ENCODE data around the gene PRM2.
A peak's percentile ranks its signal among the peaks of the same experiment; 100 is the strongest.

Gene PRM2

GRCh38 chr16:11256661-11257130 is 19.6 kb downstream of the PRM2 start:
- H3K4me3 ChIP-seq (ENCODE audit: insufficient read depth, low read length, poor library complexity, severe bottlenecking) = peak overlapping the region; percentile 74
- H4K20me1 ChIP-seq (ENCODE audit: low read depth, low read length) = no peaks in the 10 kb centered on the region
- H3K36me3 ChIP-seq (ENCODE audit: low read length) = no peaks in the 10 kb centered on the region
- no peak overlapping the region for H3K27ac ChIP-seq (ENCODE audit: low read depth, low read length)
- peak overlapping the region; percentile 65 for H3K9ac ChIP-seq (ENCODE audit: low read length)
- H3F3A ChIP-seq (ENCODE audit: insufficient read depth) = peaks cover 13% of the 10 kb centered on the region
- no peaks in the 10 kb centered on the region for H3K9me2 ChIP-seq (replicated peaks; ENCODE audit: insufficient read depth, low read length)
- no peak overlapping the region for H2AFZ ChIP-seq (ENCODE audit: low read depth, low read length, severe bottlenecking)
- no peak for TF ChIP-seq EZH2phosphoT487 (conservative IDR thresholded peaks at IDR 0.05; ENCODE audit: low read length)
- TF ChIP-seq, protein P1, sequence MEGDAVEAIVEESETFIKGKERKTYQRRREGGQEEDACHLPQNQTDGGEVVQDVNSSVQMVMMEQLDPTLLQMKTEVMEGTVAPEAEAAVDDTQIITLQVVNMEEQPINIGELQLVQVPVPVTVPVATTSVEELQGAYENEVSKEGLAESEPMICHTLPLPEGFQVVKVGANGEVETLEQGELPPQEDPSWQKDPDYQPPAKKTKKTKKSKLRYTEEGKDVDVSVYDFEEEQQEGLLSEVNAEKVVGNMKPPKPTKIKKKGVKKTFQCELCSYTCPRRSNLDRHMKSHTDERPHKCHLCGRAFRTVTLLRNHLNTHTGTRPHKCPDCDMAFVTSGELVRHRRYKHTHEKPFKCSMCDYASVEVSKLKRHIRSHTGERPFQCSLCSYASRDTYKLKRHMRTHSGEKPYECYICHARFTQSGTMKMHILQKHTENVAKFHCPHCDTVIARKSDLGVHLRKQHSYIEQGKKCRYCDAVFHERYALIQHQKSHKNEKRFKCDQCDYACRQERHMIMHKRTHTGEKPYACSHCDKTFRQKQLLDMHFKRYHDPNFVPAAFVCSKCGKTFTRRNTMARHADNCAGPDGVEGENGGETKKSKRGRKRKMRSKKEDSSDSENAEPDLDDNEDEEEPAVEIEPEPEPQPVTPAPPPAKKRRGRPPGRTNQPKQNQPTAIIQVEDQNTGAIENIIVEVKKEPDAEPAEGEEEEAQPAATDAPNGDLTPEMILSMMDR (IDR thresholded peaks at IDR 0.05; ENCODE audit: insufficient read depth, low read length, poor library complexity, severe bottlenecking) = no peak
- H3K9me3 ChIP-seq (ENCODE audit: insufficient read depth, low read length) = no peaks in the 10 kb centered on the region
- peak overlapping the region; percentile 80 for H3K4me2 ChIP-seq (ENCODE audit: low read depth, low read length, poor library complexity, severe bottlenecking)
- no peaks in the 10 kb centered on the region for H3K79me2 ChIP-seq (ENCODE audit: insufficient read depth, low read length)
- no peaks in the 10 kb centered on the region for H3K27me3 ChIP-seq (ENCODE audit: low read length)

DNA sequence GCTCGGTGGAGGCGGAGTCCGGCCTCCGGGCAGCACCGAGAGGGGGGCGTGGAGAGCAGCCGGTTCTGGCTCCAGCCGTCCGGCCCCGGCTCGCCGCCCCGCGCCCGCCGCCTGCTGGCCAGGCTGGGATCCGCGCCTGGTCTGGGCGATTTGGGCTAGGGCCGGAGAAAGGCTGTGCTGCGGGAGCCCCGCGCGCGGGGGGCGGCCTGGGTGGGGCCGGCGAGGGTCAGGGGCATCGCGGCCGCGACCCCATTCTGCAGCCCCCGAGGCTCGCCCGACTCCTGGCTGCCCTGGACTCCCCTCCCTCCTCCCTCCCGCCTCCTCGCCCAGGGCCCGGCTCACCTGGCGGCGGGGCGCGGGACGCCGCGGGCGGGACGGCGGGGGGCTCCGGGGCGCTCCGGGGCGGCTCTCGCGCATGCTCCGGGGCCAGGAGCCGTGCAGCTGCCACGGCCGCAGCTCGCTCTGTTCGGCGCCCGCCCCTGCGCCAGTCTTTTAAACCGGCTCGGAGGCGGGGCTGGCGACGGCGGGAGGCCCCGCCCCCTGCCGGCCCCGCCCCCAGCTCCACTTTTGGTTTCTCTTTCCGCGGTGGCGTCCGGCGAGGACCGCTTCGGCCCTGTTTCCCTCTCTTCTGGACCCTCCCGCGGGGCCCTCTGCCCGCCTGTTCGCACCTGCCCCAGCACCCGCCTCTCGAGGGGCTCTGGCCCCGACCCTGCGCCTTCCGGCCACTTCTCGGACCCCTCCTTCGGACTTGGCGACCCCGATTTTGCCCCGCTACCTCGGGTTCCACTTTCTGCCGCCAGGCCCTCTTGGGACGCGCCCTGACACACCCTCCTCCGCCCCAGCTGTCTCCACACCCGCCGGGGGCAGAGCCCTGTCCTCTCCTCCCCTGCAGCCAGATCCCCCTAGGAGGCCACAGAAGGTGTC is 20.3 kb downstream of the PRM2 start, which contains the start of gene SOCS1:
Gene SOCS1 (minus strand): TSS at position 468 of the 924 bp plus-strand sequence. CDS start 726 bp downstream, outside the sequence.
- Histone ChIP-seq H3K27me3 (ENCODE audit: low read length) (no peaks in the 10 kb centered on the region), H3K9me2 (replicated peaks; ENCODE audit: insufficient read depth, low read length) (no peaks in the 10 kb centered on the region), H3K27ac (ENCODE audit: low read depth, low read length) (peak within 1 kb of the TSS; percentile 67), H3K4me3 (ENCODE audit: insufficient read depth, low read length, poor library complexity, severe bottlenecking) (peak within 1 kb of the TSS; percentile 74), H4K20me1 (ENCODE audit: low read depth, low read length) (no peaks in the 10 kb centered on the region), H3K36me3 (ENCODE audit: low read length) (no peaks in the 10 kb centered on the region), H3F3A (ENCODE audit: insufficient read depth) (peaks cover 13% of the 10 kb centered on the region), H3K4me2 (ENCODE audit: low read depth, low read length, poor library complexity, severe bottlenecking) (peak within 1 kb of the TSS; percentile 80), H3K9me3 (ENCODE audit: insufficient read depth, low read length) (no peaks in the 10 kb centered on the region), H3K79me2 (ENCODE audit: insufficient read depth, low read length) (no peaks in the 10 kb centered on the region), H3K9ac (ENCODE audit: low read length) (peak within 1 kb of the TSS; percentile 65), H2AFZ (ENCODE audit: low read depth, low read length, severe bottlenecking) (peak within 1 kb of the TSS; percentile 79)
- TF ChIP-seq, protein P1 (IDR thresholded peaks at IDR 0.05; ENCODE audit: insufficient read depth, low read length, poor library complexity, severe bottlenecking) = peak; percentile 62
- TF ChIP-seq EZH2phosphoT487 (conservative IDR thresholded peaks at IDR 0.05; ENCODE audit: low read length) = no peak

DNA sequence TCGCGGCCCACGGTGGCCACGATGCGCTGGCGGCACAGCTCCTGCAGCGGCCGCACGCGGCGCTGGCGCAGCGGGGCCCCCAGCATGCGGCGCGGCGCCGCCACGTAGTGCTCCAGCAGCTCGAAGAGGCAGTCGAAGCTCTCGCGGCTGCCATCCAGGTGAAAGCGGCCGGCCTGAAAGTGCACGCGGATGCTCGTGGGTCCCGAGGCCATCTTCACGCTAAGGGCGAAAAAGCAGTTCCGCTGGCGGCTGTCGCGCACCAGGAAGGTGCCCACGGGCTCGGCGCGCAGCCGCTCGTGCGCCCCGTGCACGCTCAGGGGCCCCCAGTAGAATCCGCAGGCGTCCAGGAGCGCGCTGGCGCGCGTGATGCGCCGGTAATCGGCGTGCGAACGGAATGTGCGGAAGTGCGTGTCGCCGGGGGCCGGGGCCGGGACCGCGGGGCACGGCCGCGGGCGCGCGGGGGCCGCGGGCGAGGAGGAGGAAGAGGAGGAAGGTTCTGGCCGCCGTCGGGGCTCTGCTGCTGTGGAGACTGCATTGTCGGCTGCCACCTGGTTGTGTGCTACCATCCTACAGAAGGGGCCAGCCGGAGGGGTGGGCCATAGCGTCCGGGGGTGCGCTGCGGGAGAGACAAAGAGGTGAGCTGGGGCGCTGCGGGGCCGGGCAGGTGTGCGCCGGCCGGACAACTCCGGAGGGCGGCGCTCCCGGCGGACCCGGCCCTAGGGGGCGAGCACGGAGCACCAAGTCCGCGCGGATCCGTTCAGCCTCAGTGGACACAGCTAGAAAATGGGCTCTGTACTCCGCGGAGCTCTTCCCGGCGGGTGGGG is 21.2 kb downstream of the PRM2 start:
- peak overlapping the region; percentile 80 for H3K4me2 ChIP-seq (ENCODE audit: low read depth, low read length, poor library complexity, severe bottlenecking)
- H3K9me2 ChIP-seq (replicated peaks; ENCODE audit: insufficient read depth, low read length) = no peaks in the 10 kb centered on the region
- peak overlapping the region; percentile 65 for H3K9ac ChIP-seq (ENCODE audit: low read length)
- peaks cover 13% of the 10 kb centered on the region for H3F3A ChIP-seq (ENCODE audit: insufficient read depth)
- no peak overlapping the region for H2AFZ ChIP-seq (ENCODE audit: low read depth, low read length, severe bottlenecking)
- TF ChIP-seq EZH2phosphoT487 (conservative IDR thresholded peaks at IDR 0.05; ENCODE audit: low read length) = no peak
- TF ChIP-seq, protein P1 (IDR thresholded peaks at IDR 0.05; ENCODE audit: insufficient read depth, low read length, poor library complexity, severe bottlenecking) = no peak
- H3K79me2 ChIP-seq (ENCODE audit: insufficient read depth, low read length) = no peaks in the 10 kb centered on the region
- no peaks in the 10 kb centered on the region for H3K36me3 ChIP-seq (ENCODE audit: low read length)
- peak overlapping the region; percentile 67 for H3K27ac ChIP-seq (ENCODE audit: low read depth, low read length)
- H3K9me3 ChIP-seq (ENCODE audit: insufficient read depth, low read length) = no peaks in the 10 kb centered on the region
- peak overlapping the region; percentile 57 for H3K4me3 ChIP-seq (ENCODE audit: insufficient read depth, low read length, poor library complexity, severe bottlenecking)
- no peaks in the 10 kb centered on the region for H4K20me1 ChIP-seq (ENCODE audit: low read depth, low read length)
- H3K27me3 ChIP-seq (ENCODE audit: low read length) = no peaks in the 10 kb centered on the region
